ENCODE data around the gene KDM3B. TPM values are rescaled to one million over a fixed set of nuclear protein-coding genes. Genes with fewer than 3 reads are reported as not detected.

Gene KDM3B
- total and polyA plus RNA-seq, 2 experiments from 2014 or later = 25.8 to 86.6 TPM

GRCh38 chr5:138448481-138449398, 96.3 kb downstream of the KDM3B start (continued):
- TF ChIP-seq ZNF462 (CRISPR knock-in tag; IDR thresholded peaks at IDR 0.05) (no peak), EZH2phosphoT487 (IDR thresholded peaks at IDR 0.05; ENCODE audit: unreplicated experiment) (no peak), REST (IDR thresholded peaks at IDR 0.05; ENCODE audit: unreplicated experiment) (no peak), CREB1 (CRISPR knock-in tag; IDR thresholded peaks at IDR 0.05; ENCODE audit: low read depth) (no peak), JUNB (IDR thresholded peaks at IDR 0.05; ENCODE audit: unreplicated experiment) (no peak)

Data from GM23338 (cell line).